Measurements from ENCODE around the gene GPR42.

DNA sequence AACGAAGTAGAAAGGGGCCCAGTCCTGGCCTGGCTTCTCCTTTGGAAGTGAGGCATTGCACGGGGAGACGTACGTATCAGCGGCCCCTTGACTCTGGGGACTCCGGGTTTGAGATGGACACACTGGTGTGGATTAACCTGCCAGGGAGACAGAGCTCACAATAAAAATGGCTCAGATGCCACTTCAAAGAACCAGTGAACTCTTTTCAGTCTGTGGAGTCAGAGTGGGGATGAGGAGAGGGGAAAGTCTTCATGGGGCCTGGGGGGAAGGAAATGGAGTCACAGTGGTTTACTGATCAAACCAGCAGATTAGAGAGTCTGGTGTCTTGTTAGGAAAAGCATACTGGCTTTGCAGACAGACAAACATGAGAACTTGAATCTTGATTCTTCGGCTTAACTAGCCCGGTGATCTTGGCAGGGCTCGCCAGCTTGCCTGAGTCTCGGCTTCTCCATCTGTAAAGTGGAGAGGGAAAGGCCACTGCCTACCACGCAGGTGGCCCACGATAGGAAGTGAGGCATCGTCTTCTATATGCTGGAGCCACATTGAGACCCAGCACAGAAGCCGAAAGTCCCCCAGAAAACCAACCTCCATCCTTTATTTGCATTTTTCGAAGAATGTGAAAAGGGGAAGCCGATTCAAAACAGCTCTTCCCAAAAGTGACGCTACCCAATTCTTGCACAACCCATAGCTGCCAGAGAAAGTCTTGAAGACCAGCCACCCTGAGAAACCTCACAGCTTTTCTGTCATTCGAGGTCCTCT is 23.5 kb upstream of the GPR42 start, which contains the start of gene FFAR1:
- TF ChIP-seq, protein P1, sequence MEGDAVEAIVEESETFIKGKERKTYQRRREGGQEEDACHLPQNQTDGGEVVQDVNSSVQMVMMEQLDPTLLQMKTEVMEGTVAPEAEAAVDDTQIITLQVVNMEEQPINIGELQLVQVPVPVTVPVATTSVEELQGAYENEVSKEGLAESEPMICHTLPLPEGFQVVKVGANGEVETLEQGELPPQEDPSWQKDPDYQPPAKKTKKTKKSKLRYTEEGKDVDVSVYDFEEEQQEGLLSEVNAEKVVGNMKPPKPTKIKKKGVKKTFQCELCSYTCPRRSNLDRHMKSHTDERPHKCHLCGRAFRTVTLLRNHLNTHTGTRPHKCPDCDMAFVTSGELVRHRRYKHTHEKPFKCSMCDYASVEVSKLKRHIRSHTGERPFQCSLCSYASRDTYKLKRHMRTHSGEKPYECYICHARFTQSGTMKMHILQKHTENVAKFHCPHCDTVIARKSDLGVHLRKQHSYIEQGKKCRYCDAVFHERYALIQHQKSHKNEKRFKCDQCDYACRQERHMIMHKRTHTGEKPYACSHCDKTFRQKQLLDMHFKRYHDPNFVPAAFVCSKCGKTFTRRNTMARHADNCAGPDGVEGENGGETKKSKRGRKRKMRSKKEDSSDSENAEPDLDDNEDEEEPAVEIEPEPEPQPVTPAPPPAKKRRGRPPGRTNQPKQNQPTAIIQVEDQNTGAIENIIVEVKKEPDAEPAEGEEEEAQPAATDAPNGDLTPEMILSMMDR (conservative IDR thresholded peaks at IDR 0.05; ENCODE audit: low read depth, low read length), result no peak
- no peak for TF ChIP-seq SMC3 (IDR thresholded peaks at IDR 0.05; ENCODE audit: low read depth, low read length)
- no peak for TF ChIP-seq POLR2A (IDR thresholded peaks at IDR 0.05; ENCODE audit: low read depth, low read length)
